ENCODE measurements around the gene PTPRM. TPM values are rescaled to one million over a fixed set of nuclear protein-coding genes. Genes with fewer than 3 reads are reported as not detected.

The PTPRM gene
- total and polyA plus RNA-seq, 4 donors, result 9.2 to 23.0 (median 12.7) TPM

GRCh38 chr18:7688580-7688979 is 121.5 kb downstream of the PTPRM start:
- 96% methylated on average over 3 of the region's 3 CpGs for WGBS

DNA sequence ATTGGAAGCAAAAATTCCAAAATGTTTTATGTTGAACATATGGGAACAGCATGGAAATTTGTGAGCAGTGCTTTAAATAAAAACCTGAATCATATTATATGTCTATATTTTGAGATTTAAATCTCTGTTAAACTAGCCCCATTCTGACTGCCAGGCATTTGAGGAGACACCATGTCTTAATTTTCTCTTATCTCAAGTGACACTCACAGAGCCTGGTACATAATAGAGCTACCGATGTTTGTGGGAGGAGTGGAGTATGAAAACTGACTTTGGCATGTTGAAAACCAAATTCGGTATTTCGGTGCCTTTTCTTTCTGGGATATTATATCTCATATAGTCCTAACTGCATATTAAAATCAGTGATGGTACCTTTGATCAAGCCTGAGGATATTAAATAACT is 124.1 kb downstream of the PTPRM start:
- H3K4me1 ChIP-seq (ENCODE audit: control insufficient read depth in 4 of 4, insufficient read depth in 4 of 4, low read length in 3 of 4), result no peaks in the 10 kb centered on the region
- no peak overlapping the region for H3K27ac ChIP-seq (ENCODE audit: low read depth in 1 of 2, low read length in 2 of 2)
- H3K4me3 ChIP-seq (ENCODE audit: low read depth in 1 of 3, low read length in 3 of 3), result no peak overlapping the region
- no peak overlapping the region for H3K9ac ChIP-seq (ENCODE audit: low read depth in 1 of 2, low read length in 2 of 2)
- no peak for DNase-seq (ENCODE audit: low spot score)
- H3K9me3 ChIP-seq (ENCODE audit: control insufficient read depth in 4 of 4, low read length in 3 of 4), result no peaks in the 10 kb centered on the region
- TF ChIP-seq TAF1 (conservative IDR thresholded peaks at IDR 0.05) (no peak), GABPA (IDR thresholded peaks at IDR 0.05 in 1 of 2, conservative IDR thresholded peaks at IDR 0.05 in 1 of 2) (no peak), RXRA (IDR thresholded peaks at IDR 0.05) (no peak), MAX (IDR thresholded peaks at IDR 0.05) (no peak), ZBTB33 (IDR thresholded peaks at IDR 0.05) (no peak)
- no peaks in the 10 kb centered on the region for H3K36me3 ChIP-seq (ENCODE audit: control insufficient read depth in 4 of 4, insufficient read depth in 3 of 4, low read depth in 1 of 4, low read length in 3 of 4)
- no peaks in the 10 kb centered on the region for H3K27me3 ChIP-seq (ENCODE audit: control insufficient read depth in 4 of 4, insufficient read depth in 4 of 4, low read length in 3 of 4)
- WGBS, result 95% methylated on average over 3 of the region's 3 CpGs

More at GRCh38 chr18:7688580-7688979, 121.5 kb downstream of the PTPRM start:
- no peak overlapping the region for H3K27ac ChIP-seq (ENCODE audit: low read depth in 1 of 2, low read length in 2 of 2)
- no peak for TF ChIP-seq TAF1 (conservative IDR thresholded peaks at IDR 0.05)
- no peaks in the 10 kb centered on the region for H3K4me1 ChIP-seq (ENCODE audit: control insufficient read depth in 4 of 4, insufficient read depth in 4 of 4, low read length in 3 of 4)
- DNase-seq (ENCODE audit: low spot score), result no peak
- H3K9ac ChIP-seq (ENCODE audit: low read depth in 1 of 2, low read length in 2 of 2), result no peak overlapping the region
- H3K4me3 ChIP-seq (ENCODE audit: low read depth in 1 of 3, low read length in 3 of 3), result no peak overlapping the region
- H3K9me3 ChIP-seq (ENCODE audit: control insufficient read depth in 4 of 4, low read length in 3 of 4), result no peaks in the 10 kb centered on the region
- no peaks in the 10 kb centered on the region for H3K27me3 ChIP-seq (ENCODE audit: control insufficient read depth in 4 of 4, insufficient read depth in 4 of 4, low read length in 3 of 4)
- H3K36me3 ChIP-seq (ENCODE audit: control insufficient read depth in 4 of 4, insufficient read depth in 3 of 4, low read depth in 1 of 4, low read length in 3 of 4), result no peaks in the 10 kb centered on the region

DNA sequence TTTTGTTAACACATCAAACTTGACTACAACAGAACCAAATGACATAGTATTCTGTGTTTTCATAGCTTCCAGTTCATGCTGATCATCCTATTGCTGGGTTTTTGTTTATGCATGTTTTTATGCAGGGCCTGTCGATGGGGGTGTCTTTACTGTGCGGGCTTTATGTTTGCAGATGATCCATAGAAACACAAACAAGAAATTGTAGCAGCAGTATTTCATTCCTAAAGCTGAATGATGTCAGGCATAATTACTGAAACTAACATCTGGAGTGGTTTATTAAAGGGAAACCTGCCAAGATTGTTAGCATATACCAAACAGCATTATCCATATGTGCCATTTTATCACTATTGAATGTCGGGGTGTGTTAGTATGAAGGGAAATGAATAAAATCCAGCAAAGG is 129.7 kb downstream of the PTPRM start:
- no peak overlapping the region for H3K4me3 ChIP-seq (ENCODE audit: low read depth in 1 of 3, low read length in 3 of 3)
- H3K36me3 ChIP-seq (ENCODE audit: control insufficient read depth in 4 of 4, insufficient read depth in 3 of 4, low read depth in 1 of 4, low read length in 3 of 4), result no peaks in the 10 kb centered on the region
- no peaks in the 10 kb centered on the region for H3K9me3 ChIP-seq (ENCODE audit: control insufficient read depth in 4 of 4, low read length in 3 of 4)
- TF ChIP-seq FOXA2 (IDR thresholded peaks at IDR 0.05), result no peak
- no peak overlapping the region for H3K9ac ChIP-seq (ENCODE audit: low read depth in 1 of 2, low read length in 2 of 2)
- no peaks in the 10 kb centered on the region for H3K27me3 ChIP-seq (ENCODE audit: control insufficient read depth in 4 of 4, insufficient read depth in 4 of 4, low read length in 3 of 4)
- DNase-seq (ENCODE audit: low spot score), result no peak
- WGBS, result 95% methylated on average over 3 of the region's 3 CpGs
- H3K4me1 ChIP-seq (ENCODE audit: control insufficient read depth in 4 of 4, insufficient read depth in 4 of 4, low read length in 3 of 4), result no peaks in the 10 kb centered on the region
- H3K27ac ChIP-seq (ENCODE audit: low read depth in 1 of 2, low read length in 2 of 2), result no peak overlapping the region

DNA sequence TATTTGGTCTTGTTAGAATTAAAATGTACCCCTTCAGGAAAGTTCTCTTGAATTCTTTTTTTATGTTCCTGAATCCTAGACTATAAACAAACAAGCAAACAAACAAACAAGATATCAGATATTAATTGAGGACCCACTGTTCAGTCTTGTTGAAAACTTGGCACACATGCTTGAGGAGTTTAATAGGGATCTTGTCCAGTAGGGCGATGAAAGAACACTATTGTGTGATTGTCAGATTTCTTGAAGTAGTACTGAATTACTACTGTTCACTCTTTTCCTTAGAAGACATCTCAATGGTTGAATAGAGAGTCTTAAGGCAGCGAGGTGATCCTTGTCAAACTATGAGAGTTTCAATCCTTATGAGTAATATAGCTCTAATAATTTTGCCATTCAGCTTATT is 130.2 kb downstream of the PTPRM start:
- no peak overlapping the region for H3K27ac ChIP-seq (ENCODE audit: low read depth in 1 of 2, low read length in 2 of 2)
- TF ChIP-seq HNF4A (conservative IDR thresholded peaks at IDR 0.05) (no peak), RAD21 (IDR thresholded peaks at IDR 0.05) (no peak)
- TF ChIP-seq, protein P1, sequence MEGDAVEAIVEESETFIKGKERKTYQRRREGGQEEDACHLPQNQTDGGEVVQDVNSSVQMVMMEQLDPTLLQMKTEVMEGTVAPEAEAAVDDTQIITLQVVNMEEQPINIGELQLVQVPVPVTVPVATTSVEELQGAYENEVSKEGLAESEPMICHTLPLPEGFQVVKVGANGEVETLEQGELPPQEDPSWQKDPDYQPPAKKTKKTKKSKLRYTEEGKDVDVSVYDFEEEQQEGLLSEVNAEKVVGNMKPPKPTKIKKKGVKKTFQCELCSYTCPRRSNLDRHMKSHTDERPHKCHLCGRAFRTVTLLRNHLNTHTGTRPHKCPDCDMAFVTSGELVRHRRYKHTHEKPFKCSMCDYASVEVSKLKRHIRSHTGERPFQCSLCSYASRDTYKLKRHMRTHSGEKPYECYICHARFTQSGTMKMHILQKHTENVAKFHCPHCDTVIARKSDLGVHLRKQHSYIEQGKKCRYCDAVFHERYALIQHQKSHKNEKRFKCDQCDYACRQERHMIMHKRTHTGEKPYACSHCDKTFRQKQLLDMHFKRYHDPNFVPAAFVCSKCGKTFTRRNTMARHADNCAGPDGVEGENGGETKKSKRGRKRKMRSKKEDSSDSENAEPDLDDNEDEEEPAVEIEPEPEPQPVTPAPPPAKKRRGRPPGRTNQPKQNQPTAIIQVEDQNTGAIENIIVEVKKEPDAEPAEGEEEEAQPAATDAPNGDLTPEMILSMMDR (IDR thresholded peaks at IDR 0.05; ENCODE audit: low read depth, low read length, missing input control), result no peak
- H3K9me3 ChIP-seq (ENCODE audit: control insufficient read depth in 4 of 4, low read length in 3 of 4), result no peaks in the 10 kb centered on the region
- WGBS, result 90% methylated on average over 2 of the region's 2 CpGs
- no peaks in the 10 kb centered on the region for H3K36me3 ChIP-seq (ENCODE audit: control insufficient read depth in 4 of 4, insufficient read depth in 3 of 4, low read depth in 1 of 4, low read length in 3 of 4)
- H3K4me3 ChIP-seq (ENCODE audit: low read depth in 1 of 3, low read length in 3 of 3), result no peak overlapping the region
- no peaks in the 10 kb centered on the region for H3K27me3 ChIP-seq (ENCODE audit: control insufficient read depth in 4 of 4, insufficient read depth in 4 of 4, low read length in 3 of 4)
- DNase-seq (ENCODE audit: low spot score), result no peak
- H3K4me1 ChIP-seq (ENCODE audit: control insufficient read depth in 4 of 4, insufficient read depth in 4 of 4, low read length in 3 of 4), result no peaks in the 10 kb centered on the region
- no peak overlapping the region for H3K9ac ChIP-seq (ENCODE audit: low read depth in 1 of 2, low read length in 2 of 2)
